ENCODE results near the gene OCLN.
"Not testable (repeated sequence)": the region's sequence is repeated elsewhere in the genome, so short reads cannot be mapped to it uniquely, and the experiment has no call there.

OCLN gene

GRCh38 chr5:69491838-69492390 lies 676 bp upstream of the OCLN start:
- no peak for DNase-seq

- DNase-seq: peak in 1 of 2 donors; percentile 4
Observed at GRCh38 chr5:69492923-69493395, 369 bp downstream of the OCLN start.

GRCh38 chr5:69493396-69494133 lies 975 bp downstream of the OCLN start:
- DNase-seq: peak in 1 of 2 donors; percentile 1

GRCh38 chr5:69494452-69494851 lies 1.9 kb downstream of the OCLN start:
- no peak for DNase-seq

- no peak for DNase-seq
Observed at GRCh38 chr5:69497006-69497520, 4.5 kb downstream of the OCLN start.

GRCh38 chr5:69498384-69498783 lies 5.8 kb downstream of the OCLN start:
- DNase-seq: no peak

- DNase-seq: no peak
Observed at GRCh38 chr5:69502367-69502766, 9.8 kb downstream of the OCLN start.

- DNase-seq: no peak
Observed at GRCh38 chr5:69502767-69503488, 10.3 kb downstream of the OCLN start.

GRCh38 chr5:69504036-69504435 lies 11.4 kb downstream of the OCLN start:
- DNase-seq: no peak

- DNase-seq: no peak
Observed at GRCh38 chr5:69505306-69505705, 12.7 kb downstream of the OCLN start.

GRCh38 chr5:69509212-69509611 lies 16.6 kb downstream of the OCLN start:
- DNase-seq: no peak

GRCh38 chr5:69510694-69511093 lies 18.1 kb downstream of the OCLN start:
- DNase-seq: no peak

- DNase-seq: no peak
Observed at GRCh38 chr5:69512740-69513260, 20.2 kb downstream of the OCLN start.

GRCh38 chr5:69515570-69515969 lies 23.0 kb downstream of the OCLN start:
- not testable (repeated sequence) for DNase-seq

GRCh38 chr5:69516769-69517168 lies 24.2 kb downstream of the OCLN start:
- no peak for DNase-seq

- no peak for DNase-seq
Observed at GRCh38 chr5:69517763-69518212, 25.2 kb downstream of the OCLN start.

- no peak for DNase-seq
Observed at GRCh38 chr5:69519285-69519684, 26.7 kb downstream of the OCLN start.

- no peak for DNase-seq
Observed at GRCh38 chr5:69522035-69522434, 29.4 kb downstream of the OCLN start.

- DNase-seq: no peak
Observed at GRCh38 chr5:69525490-69525889, 32.9 kb downstream of the OCLN start.

- DNase-seq: no peak
Observed at GRCh38 chr5:69526660-69527059, 34.1 kb downstream of the OCLN start.

- DNase-seq: no peak
Observed at GRCh38 chr5:69527128-69527770, 34.7 kb downstream of the OCLN start.

GRCh38 chr5:69528035-69528434 lies 35.4 kb downstream of the OCLN start:
- no peak for DNase-seq

- DNase-seq: no peak
Observed at GRCh38 chr5:69528609-69529008, 36.0 kb downstream of the OCLN start.
